ENCODE measurements around the gene LRPPRC. TPM values are rescaled to one million over a fixed set of nuclear protein-coding genes. Genes with fewer than 3 reads are reported as not detected.

The LRPPRC gene
- polyA plus RNA-seq, 1 donor, result 89.1 TPM

DNA sequence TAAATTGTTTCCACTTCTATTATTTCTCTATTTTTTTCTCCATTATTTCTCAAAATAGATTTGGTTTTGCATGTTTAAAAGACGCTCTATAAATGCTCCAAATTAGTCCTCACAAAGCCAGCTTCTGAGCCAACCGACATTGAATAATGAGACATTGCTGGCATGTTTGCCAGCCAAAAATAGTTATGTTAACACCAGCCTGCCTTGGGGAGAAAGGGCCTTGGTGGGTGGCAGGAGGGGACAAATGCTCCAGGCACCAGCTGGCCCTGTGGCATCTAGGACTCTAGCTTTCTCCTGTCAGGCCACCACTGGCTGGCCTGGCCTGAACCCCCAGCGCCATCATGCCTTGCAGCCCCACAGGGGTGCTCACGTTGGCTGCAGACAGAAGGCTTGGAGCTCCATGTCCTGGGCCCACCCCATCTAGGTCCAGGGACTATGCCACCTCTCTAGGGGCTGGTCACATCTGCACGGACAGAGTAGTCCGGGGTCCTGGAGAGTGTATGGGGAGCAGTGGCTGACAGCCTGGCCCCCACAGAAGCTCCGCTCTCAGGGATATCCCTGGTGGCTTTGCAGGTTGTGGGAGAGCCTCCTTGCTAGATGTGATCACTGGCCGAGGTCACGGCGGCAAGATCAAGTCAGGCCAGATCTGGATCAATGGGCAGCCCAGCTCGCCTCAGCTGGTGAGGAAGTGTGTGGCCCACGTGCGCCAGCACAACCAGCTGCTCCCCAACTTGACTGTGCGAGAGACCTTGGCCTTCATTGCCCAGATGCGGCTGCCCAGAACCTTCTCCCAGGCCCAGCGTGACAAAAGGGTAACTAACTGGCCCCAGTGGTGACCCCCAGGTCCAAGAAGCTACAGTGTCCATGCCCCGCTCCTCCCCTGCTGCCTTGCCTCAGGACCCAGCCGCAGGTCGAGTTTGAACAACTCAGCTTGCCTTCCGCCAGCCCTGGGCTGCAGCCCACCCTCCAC lies 144.5 kb downstream of the LRPPRC start:
- Histone ChIP-seq H3K27ac (ENCODE audit: low read length) (no peak overlapping the region), H3K36me3 (ENCODE audit: control insufficient read depth, insufficient read depth, low read length) (peaks cover 24% of the 10 kb centered on the region), H3K27me3 (ENCODE audit: control insufficient read depth, insufficient read depth, low read length) (no peaks in the 10 kb centered on the region)

GRCh38 chr2:43848214-43848613 lies 147.6 kb downstream of the LRPPRC start:
- no peak overlapping the region for H3K27ac ChIP-seq (ENCODE audit: low read length)
- peaks cover 22% of the 10 kb centered on the region for H3K4me1 ChIP-seq (ENCODE audit: control insufficient read depth, insufficient read depth, low read length)
- no peaks in the 10 kb centered on the region for H3K9me3 ChIP-seq (ENCODE audit: control insufficient read depth, low read depth, low read length)
- WGBS (ENCODE audit: insufficient coverage, low lambda C conversion rate), result no CpG with 5 or more reads among the region's 1 CpG
- no peaks in the 10 kb centered on the region for H3K27me3 ChIP-seq (ENCODE audit: control insufficient read depth, insufficient read depth, low read length)
- peaks cover 19% of the 10 kb centered on the region for H3K36me3 ChIP-seq (ENCODE audit: control insufficient read depth, insufficient read depth, low read length)
- H3K4me3 ChIP-seq (ENCODE audit: low read length), result no peak overlapping the region
- no peak for DNase-seq

More for the DNA sequence above, 144.5 kb downstream of the LRPPRC start:
- Histone ChIP-seq H3K4me3 (ENCODE audit: low read length) (no peak overlapping the region), H3K9me3 (ENCODE audit: control insufficient read depth, low read depth, low read length) (no peaks in the 10 kb centered on the region), H3K4me1 (ENCODE audit: control insufficient read depth, insufficient read depth, low read length) (peaks cover 9% of the 10 kb centered on the region)
- DNase-seq, result no peak
- WGBS (ENCODE audit: insufficient coverage, low lambda C conversion rate), result 100% methylated on average over 1 of the region's 20 CpGs

DNA sequence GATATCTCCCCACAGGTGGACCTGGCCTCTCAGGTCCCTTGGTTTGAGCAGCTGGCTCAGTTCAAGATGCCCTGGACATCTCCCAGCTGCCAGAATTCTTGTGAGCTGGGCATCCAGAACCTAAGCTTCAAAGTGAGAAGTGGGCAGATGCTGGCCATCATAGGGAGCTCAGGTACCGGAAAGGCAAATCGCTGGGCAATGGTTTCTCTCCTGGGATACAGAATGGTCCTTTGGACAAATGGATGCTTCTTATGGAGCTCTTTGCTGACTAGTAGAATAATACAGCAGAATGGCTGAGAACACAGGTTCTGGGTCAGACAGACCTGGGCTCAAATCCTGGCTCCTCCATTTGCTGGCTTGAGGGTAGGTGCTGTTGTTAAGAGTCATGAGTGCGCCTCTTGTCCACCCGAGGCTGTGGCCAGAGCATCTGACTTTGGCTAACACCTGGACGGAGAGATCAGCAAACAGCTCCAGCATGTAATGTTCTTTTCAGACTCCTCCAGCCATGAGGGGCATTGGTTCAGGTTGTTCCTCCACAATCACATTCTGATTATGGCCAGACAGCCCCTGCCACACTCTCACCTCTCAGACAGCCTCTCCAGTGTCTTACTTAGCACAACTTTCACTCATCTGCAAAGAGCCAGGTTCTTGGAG lies 149.5 kb downstream of the LRPPRC start:
- H3K27ac ChIP-seq (ENCODE audit: low read length), result peak overlapping the region; percentile 0
- 100% methylated on average over 1 of the region's 5 CpGs for WGBS (ENCODE audit: insufficient coverage, low lambda C conversion rate)

DNA sequence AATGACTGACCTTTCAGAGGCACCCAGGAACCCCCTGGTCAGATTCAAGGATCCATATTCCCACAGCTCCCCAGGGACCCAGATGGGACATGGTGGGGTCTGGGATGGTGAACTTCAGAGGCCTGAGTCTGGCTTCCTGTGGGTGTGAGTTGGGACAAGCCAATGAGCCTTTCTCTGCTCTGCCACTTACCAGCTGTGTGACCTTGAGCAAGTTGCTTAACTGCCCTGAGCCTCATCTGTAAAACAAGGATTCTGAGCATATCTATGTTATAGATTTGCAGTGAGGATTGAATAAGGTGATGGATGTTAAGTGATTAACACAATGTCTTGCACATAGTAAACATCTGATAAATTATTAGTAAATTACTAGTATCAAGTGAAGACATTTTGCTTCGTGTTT lies 150.6 kb downstream of the LRPPRC start:
- peaks cover 4% of the 10 kb centered on the region for H3K36me3 ChIP-seq (ENCODE audit: control insufficient read depth, insufficient read depth, low read length)

More for the DNA sequence above, 149.5 kb downstream of the LRPPRC start:
- peaks cover 4% of the 10 kb centered on the region for H3K36me3 ChIP-seq (ENCODE audit: control insufficient read depth, insufficient read depth, low read length)
- no peak overlapping the region for H3K4me3 ChIP-seq (ENCODE audit: low read length)
- H3K27me3 ChIP-seq (ENCODE audit: control insufficient read depth, insufficient read depth, low read length), result no peaks in the 10 kb centered on the region
- H3K9me3 ChIP-seq (ENCODE audit: control insufficient read depth, low read depth, low read length), result no peaks in the 10 kb centered on the region
- no peak for DNase-seq
- H3K4me1 ChIP-seq (ENCODE audit: control insufficient read depth, insufficient read depth, low read length), result peaks cover 25% of the 10 kb centered on the region

GRCh38 chr2:43842866-43843226 lies 152.9 kb downstream of the LRPPRC start:
- Histone ChIP-seq H3K4me3 (ENCODE audit: low read length) (no peak overlapping the region), H3K27me3 (ENCODE audit: control insufficient read depth, insufficient read depth, low read length) (no peaks in the 10 kb centered on the region), H3K27ac (ENCODE audit: low read length) (no peak overlapping the region), H3K4me1 (ENCODE audit: control insufficient read depth, insufficient read depth, low read length) (peaks cover 43% of the 10 kb centered on the region), H3K9me3 (ENCODE audit: control insufficient read depth, low read depth, low read length) (no peaks in the 10 kb centered on the region), H3K36me3 (ENCODE audit: control insufficient read depth, insufficient read depth, low read length) (peaks cover 3% of the 10 kb centered on the region)
- DNase-seq, result no peak
- WGBS (ENCODE audit: insufficient coverage, low lambda C conversion rate), result 92% methylated on average over 2 of the region's 9 CpGs

More for the DNA sequence above, 150.6 kb downstream of the LRPPRC start:
- DNase-seq, result no peak
- Histone ChIP-seq H3K27ac (ENCODE audit: low read length) (peak overlapping the region; percentile 10), H3K4me3 (ENCODE audit: low read length) (no peak overlapping the region), H3K4me1 (ENCODE audit: control insufficient read depth, insufficient read depth, low read length) (peaks cover 29% of the 10 kb centered on the region), H3K9me3 (ENCODE audit: control insufficient read depth, low read depth, low read length) (no peaks in the 10 kb centered on the region), H3K27me3 (ENCODE audit: control insufficient read depth, insufficient read depth, low read length) (no peaks in the 10 kb centered on the region)
- 88% methylated on average over 1 of the region's 1 CpG for WGBS (ENCODE audit: insufficient coverage, low lambda C conversion rate)

- H3K36me3 ChIP-seq (ENCODE audit: control insufficient read depth, insufficient read depth, low read length), result peaks cover 3% of the 10 kb centered on the region
- no peaks in the 10 kb centered on the region for H3K9me3 ChIP-seq (ENCODE audit: control insufficient read depth, low read depth, low read length)
- H3K4me3 ChIP-seq (ENCODE audit: low read length), result no peak overlapping the region
- H3K27me3 ChIP-seq (ENCODE audit: control insufficient read depth, insufficient read depth, low read length), result no peaks in the 10 kb centered on the region
- H3K4me1 ChIP-seq (ENCODE audit: control insufficient read depth, insufficient read depth, low read length), result peaks cover 43% of the 10 kb centered on the region
- H3K27ac ChIP-seq (ENCODE audit: low read length), result no peak overlapping the region
- WGBS (ENCODE audit: insufficient coverage, low lambda C conversion rate), result 100% methylated on average over 1 of the region's 14 CpGs
- no peak for DNase-seq
These were observed 153.6 kb downstream of the LRPPRC start for GRCh38 chr2:43841949-43842865.

DNA sequence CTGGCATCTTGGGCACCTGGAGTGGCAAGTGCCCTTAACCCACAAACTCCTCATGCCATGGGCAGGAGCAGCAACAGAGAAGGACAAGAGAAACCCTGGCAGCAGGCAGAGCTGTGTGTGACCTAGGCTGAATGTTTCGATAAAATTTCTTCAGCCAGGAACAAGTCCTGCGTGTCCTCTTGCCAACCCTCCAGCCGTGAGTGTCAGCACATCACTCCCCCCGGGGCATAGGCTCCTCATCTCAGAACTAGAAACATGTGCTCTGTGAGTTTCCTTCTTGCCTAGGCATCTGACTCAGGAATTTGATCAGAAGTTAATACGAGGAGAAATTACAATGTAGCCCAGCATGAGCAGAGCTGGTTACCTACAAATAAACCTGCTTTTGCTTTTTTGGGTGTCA lies 154.8 kb downstream of the LRPPRC start:
- DNase-seq, result no peak
- peaks cover 3% of the 10 kb centered on the region for H3K36me3 ChIP-seq (ENCODE audit: control insufficient read depth, insufficient read depth, low read length)
- peaks cover 34% of the 10 kb centered on the region for H3K4me1 ChIP-seq (ENCODE audit: control insufficient read depth, insufficient read depth, low read length)
- no peak overlapping the region for H3K4me3 ChIP-seq (ENCODE audit: low read length)
- H3K27me3 ChIP-seq (ENCODE audit: control insufficient read depth, insufficient read depth, low read length), result no peaks in the 10 kb centered on the region
- no CpG with 5 or more reads among the region's 5 CpGs for WGBS (ENCODE audit: insufficient coverage, low lambda C conversion rate)
- H3K9me3 ChIP-seq (ENCODE audit: control insufficient read depth, low read depth, low read length), result no peaks in the 10 kb centered on the region
- no peak overlapping the region for H3K27ac ChIP-seq (ENCODE audit: low read length)

DNA sequence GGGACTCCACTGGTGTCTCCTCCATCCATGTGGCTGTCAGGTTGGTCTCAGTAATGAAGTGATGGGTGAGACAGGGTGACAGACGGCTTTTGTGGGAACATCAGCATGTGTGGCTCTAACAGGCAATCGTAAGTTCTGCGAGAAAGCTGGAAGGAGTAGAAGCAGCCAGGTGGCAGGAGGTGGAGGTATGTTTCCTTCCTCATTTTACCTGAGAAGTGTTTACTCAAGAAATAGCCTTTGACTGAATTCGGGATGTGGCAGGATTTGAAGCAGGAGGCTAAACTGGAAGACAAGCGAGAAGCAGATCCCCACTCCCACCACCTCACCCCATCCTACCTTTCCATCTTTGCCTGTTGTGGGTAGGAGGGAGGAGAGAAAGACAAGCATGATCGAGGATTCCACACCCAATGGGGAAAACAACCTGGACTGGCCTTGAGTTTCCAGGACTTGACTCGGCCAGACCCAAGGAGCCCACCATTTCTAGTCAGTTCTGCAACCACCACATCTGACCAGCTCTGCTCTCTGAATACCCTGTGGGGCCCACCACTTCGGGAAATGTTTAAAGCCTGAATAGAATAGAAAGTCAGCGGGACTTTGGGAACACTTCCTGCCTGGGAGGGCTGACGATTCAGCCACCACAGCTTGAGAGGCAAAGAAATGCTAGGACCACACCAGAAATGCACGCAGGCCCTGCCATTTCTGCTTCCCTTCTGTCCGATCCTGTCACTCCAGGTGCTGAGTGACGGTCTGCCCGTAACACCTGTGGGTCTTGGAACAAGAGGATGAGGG lies 155.8 kb downstream of the LRPPRC start:
- H3K4me3 ChIP-seq (ENCODE audit: low read length), result no peak overlapping the region
- DNase-seq, result no peak
- peaks cover under 1% of the 10 kb centered on the region for H3K36me3 ChIP-seq (ENCODE audit: control insufficient read depth, insufficient read depth, low read length)
- H3K27me3 ChIP-seq (ENCODE audit: control insufficient read depth, insufficient read depth, low read length), result no peaks in the 10 kb centered on the region
- WGBS (ENCODE audit: insufficient coverage, low lambda C conversion rate), result 80% methylated on average over 1 of the region's 14 CpGs
- no peaks in the 10 kb centered on the region for H3K9me3 ChIP-seq (ENCODE audit: control insufficient read depth, low read depth, low read length)
- H3K27ac ChIP-seq (ENCODE audit: low read length), result no peak overlapping the region
- peaks cover 33% of the 10 kb centered on the region for H3K4me1 ChIP-seq (ENCODE audit: control insufficient read depth, insufficient read depth, low read length)

GRCh38 chr2:43838560-43839267 lies 157.1 kb downstream of the LRPPRC start, which contains the start of the genes ABCG5 and ABCG8:
ABCG5 (minus strand) TSS chr2:43838839; CDS start chr2:43838679, 160 bp downstream.
ABCG8 (plus strand) TSS chr2:43838971; CDS start chr2:43839054, 83 bp downstream.
- no peaks in the 10 kb centered on the region for H3K27me3 ChIP-seq (ENCODE audit: control insufficient read depth, insufficient read depth, low read length)
- DNase-seq, result peak; percentile 59 to 77
- H3K36me3 ChIP-seq (ENCODE audit: control insufficient read depth, insufficient read depth, low read length), result no peaks in the 10 kb centered on the region
- H3K4me3 ChIP-seq (ENCODE audit: low read length), result peak within 1 kb of the TSS; percentile 27
- H3K4me1 ChIP-seq (ENCODE audit: control insufficient read depth, insufficient read depth, low read length), result peaks cover 34% of the 10 kb centered on the region
- WGBS (ENCODE audit: insufficient coverage, low lambda C conversion rate), result no CpG with 5 or more reads among the region's 20 CpGs
- H3K27ac ChIP-seq (ENCODE audit: low read length), result peak within 1 kb of the TSS; percentile 50
- no peaks in the 10 kb centered on the region for H3K9me3 ChIP-seq (ENCODE audit: control insufficient read depth, low read depth, low read length)
